ENCODE data around the gene TCEAL8. TPM values are rescaled to one million over a fixed set of nuclear protein-coding genes. Genes with fewer than 3 reads are reported as not detected.

Gene TCEAL8, protein sequence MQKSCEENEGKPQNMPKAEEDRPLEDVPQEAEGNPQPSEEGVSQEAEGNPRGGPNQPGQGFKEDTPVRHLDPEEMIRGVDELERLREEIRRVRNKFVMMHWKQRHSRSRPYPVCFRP
- total RNA-seq (10 to 100 TPM; 43.4 to 50.1 TPM), polyA plus RNA-seq (100 to 1,000 TPM in 1 of 2 donors, 10 to 100 TPM in 1; 80.1 to 127 TPM)
- long read RNA-seq, donor 1, transcript TCEAL8-201 (2 exons, 1,131 nt): minor isoform, 15 of 69 reads
- long read RNA-seq, donor 1, transcript TCEAL8-202 (3 exons, 1,222 nt): major isoform, 48 of 69 reads
- long read RNA-seq, donor 1, partial matches to known transcripts: 2 of 69 reads
- long read RNA-seq, donor 1, other reads (novel, unspliced or antisense): 4 of 69 reads
- long read RNA-seq, donor 2, transcript TCEAL8-202 (3 exons, 1,222 nt): major isoform, 19 of 28 reads
- long read RNA-seq, donor 2, partial matches to known transcripts: 0 of 28 reads
- long read RNA-seq, donor 2, other reads (novel, unspliced or antisense): 5 of 28 reads

DNA sequence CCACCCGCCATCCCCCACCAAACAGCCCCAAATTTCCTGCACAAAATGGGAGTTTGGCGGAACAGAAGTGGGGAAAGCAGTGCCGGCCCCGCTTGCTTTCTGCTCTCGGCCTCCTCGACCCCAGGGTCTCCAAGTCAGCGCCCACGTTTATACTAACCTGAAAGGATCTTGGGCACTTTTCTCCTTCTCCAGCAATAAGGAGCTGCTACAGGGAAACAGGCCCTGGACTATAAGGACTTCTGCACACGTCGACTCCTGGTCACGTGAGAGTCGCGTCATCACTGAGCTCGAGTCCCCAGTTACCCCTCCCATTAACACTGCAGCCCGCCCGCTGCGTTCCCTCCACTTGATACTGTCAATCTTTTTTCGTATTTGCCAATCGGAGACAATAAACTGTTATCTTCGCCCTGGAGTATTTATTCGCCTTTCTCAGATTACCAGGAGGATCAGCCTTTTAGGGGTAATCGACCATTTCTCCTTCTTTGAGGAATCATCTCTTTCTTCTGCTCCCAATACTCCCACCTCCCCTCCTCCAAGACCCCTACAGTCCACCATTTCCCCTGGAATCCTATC lies at the start of gene TCEAL8:
Gene TCEAL8 (minus strand): TSS at position 235 of the 573 bp plus-strand sequence. CDS start 1,176 bp downstream, outside the sequence.
- peak; percentile 93 for ATAC-seq (ENCODE audit: low FRiP score)
- Histone ChIP-seq H3K27ac (ENCODE audit: low read depth in 1 of 2, low read length in 2 of 2) (peak within 1 kb of the TSS; percentile 0 to 76), H3K9me3 (ENCODE audit: control insufficient read depth, low read length) (no peaks in the 10 kb centered on the region), H3K27me3 (ENCODE audit: control insufficient read depth in 1 of 2, insufficient read depth in 2 of 2, low read length in 1 of 2) (no peaks in the 10 kb centered on the region), H3K4me1 (ENCODE audit: control insufficient read depth in 1 of 2, insufficient read depth in 2 of 2, low read length in 2 of 2) (no peaks in the 10 kb centered on the region), H3K4me3 (ENCODE audit: low read length in 2 of 2) (peak within 1 kb of the TSS; percentile 46 to 76), H3K36me3 (ENCODE audit: control insufficient read depth in 1 of 2, insufficient read depth in 2 of 2, low read length in 1 of 2) (no peaks in the 10 kb centered on the region)
- peak; percentile 90 to 93 for DNase-seq
- WGBS, 2 donors: 0 to 28% methylated on average over 22 of the region's 22 CpGs
- intact Hi-C loops (cut with DNase I): loop anchor here in 1 of 2 donors (2.0 kb wide), 1 partner anchor 40 kb away; the partner anchor contains the start of gene BEX4

DNA sequence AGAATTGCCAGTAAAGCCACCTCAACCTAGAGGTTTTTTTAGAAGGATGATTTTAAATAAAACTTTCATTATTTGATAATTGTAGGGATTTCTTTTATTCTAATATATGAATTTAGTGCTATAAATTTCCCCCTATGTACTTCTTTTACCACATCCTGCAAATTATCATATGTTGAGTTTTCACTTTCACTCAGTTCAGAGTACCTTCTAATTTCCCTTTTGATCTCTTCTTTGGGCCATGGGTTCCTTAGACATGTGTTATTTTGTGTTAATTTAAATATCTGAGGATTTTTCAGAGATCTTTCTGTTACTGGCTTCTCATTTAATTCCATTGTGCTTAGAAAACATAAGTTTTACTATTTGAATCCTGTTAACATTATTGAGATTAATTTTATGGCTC lies 49.8 kb upstream of the TCEAL8 start:
- Histone ChIP-seq H3K4me1 (ENCODE audit: control insufficient read depth in 1 of 2, insufficient read depth in 2 of 2, low read length in 2 of 2) (no peaks in the 10 kb centered on the region), H3K27me3 (ENCODE audit: control insufficient read depth in 1 of 2, insufficient read depth in 2 of 2, low read length in 1 of 2) (no peaks in the 10 kb centered on the region), H3K4me3 (ENCODE audit: low read length in 2 of 2) (no peak overlapping the region), H3K9me3 (ENCODE audit: control insufficient read depth, low read length) (no peaks in the 10 kb centered on the region), H3K27ac (ENCODE audit: low read depth in 1 of 2, low read length in 2 of 2) (no peak overlapping the region), H3K36me3 (ENCODE audit: control insufficient read depth in 1 of 2, insufficient read depth in 2 of 2, low read length in 1 of 2) (no peaks in the 10 kb centered on the region)
- intact Hi-C loops (cut with DNase I): no loop called here
- ATAC-seq (ENCODE audit: low FRiP score) (no peak), DNase-seq (no peak)

DNA sequence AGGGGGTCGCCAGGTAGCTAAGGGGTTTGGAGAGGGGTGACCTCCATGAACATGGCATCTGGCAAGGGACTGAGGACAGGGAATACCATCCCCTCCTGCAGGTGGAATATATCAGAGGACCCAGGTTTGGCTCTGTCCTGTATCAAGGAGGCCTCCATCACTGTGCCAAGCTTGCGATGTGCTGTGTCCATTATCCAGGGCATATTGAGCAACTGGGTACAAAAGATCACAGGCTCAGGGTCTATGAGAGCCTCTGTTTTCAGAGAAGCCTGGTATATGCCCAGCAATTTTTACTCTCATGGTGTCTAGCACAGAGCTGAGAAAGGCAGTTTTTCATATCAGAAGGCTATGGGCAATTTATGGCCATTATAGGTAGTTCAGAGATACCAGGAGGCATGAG lies 38.2 kb upstream of the TCEAL8 start:
- no peaks in the 10 kb centered on the region for H3K36me3 ChIP-seq (ENCODE audit: control insufficient read depth in 1 of 2, insufficient read depth in 2 of 2, low read length in 1 of 2)
- no peak overlapping the region for H3K27ac ChIP-seq (ENCODE audit: low read depth in 1 of 2, low read length in 2 of 2)
- H3K4me3 ChIP-seq (ENCODE audit: low read length in 2 of 2): no peak overlapping the region
- WGBS, 2 donors: 82 to 95% methylated on average over 2 of the region's 2 CpGs
- intact Hi-C loops (cut with DNase I): no loop called here
- ATAC-seq (ENCODE audit: low FRiP score): no peak
- H3K9me3 ChIP-seq (ENCODE audit: control insufficient read depth, low read length): no peaks in the 10 kb centered on the region
- DNase-seq: no peak
- H3K27me3 ChIP-seq (ENCODE audit: control insufficient read depth in 1 of 2, insufficient read depth in 2 of 2, low read length in 1 of 2): no peaks in the 10 kb centered on the region
- no peaks in the 10 kb centered on the region for H3K4me1 ChIP-seq (ENCODE audit: control insufficient read depth in 1 of 2, insufficient read depth in 2 of 2, low read length in 2 of 2)

DNA sequence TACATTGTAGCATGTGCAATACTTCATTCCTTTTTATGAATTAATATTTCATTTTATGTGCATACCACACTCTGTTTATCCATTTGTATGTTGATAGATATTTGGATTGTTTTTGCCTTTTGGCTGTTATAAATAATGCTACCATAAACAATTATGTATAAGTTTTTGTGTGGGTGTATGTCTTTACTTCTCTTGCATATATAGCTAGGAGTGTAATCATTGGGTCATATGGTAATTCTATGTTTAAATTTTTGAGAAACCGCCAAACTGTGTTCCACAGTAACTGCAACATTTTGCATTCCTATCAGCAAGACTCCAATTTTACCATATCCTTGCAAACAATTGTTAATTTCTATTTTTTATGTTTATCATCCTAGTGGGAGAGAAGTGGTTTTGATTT lies 24.7 kb upstream of the TCEAL8 start:
- ATAC-seq (ENCODE audit: low FRiP score) (no peak), DNase-seq (no peak)
- no peak overlapping the region for H3K27ac ChIP-seq (ENCODE audit: low read depth in 1 of 2, low read length in 2 of 2)
- WGBS, 2 donors: 68 to 75% methylated on average over 1 of the region's 1 CpG
- intact Hi-C loops (cut with DNase I): no loop called here
- no peak overlapping the region for H3K4me3 ChIP-seq (ENCODE audit: low read length in 2 of 2)
- no peaks in the 10 kb centered on the region for H3K36me3 ChIP-seq (ENCODE audit: control insufficient read depth in 1 of 2, insufficient read depth in 2 of 2, low read length in 1 of 2)
- H3K9me3 ChIP-seq (ENCODE audit: control insufficient read depth, low read length): no peaks in the 10 kb centered on the region
- H3K27me3 ChIP-seq (ENCODE audit: control insufficient read depth in 1 of 2, insufficient read depth in 2 of 2, low read length in 1 of 2): no peaks in the 10 kb centered on the region
- H3K4me1 ChIP-seq (ENCODE audit: control insufficient read depth in 1 of 2, insufficient read depth in 2 of 2, low read length in 2 of 2): no peaks in the 10 kb centered on the region

DNA sequence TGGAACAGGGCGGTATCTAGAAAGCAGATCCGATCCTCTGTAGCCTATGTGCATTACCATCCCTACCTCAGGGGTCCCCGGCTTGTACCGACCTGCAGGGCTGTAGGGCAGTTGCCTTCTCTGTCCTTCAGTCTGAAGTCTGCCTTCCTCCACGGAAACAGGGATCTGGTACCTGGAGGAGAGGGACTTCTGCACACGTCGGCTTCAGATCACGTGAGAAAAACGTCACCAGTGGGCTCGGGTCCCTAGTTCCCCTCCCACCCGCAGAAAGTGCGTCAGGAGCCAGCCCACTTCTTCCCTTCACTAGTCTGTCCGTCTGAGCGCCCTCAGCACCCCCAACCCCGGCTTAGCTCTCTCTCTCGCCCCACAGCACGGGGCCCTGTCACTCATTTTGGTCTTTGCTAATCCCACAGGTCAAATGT lies 21.6 kb upstream of the TCEAL8 start, which contains the start of gene TCEAL5:
Gene TCEAL5 (minus strand): TSS at position 170 of the 422 bp plus-strand sequence. CDS start 2,187 bp downstream, outside the sequence.
- Histone ChIP-seq H3K9me3 (ENCODE audit: control insufficient read depth, low read length) (no peaks in the 10 kb centered on the region), H3K27me3 (ENCODE audit: control insufficient read depth in 1 of 2, insufficient read depth in 2 of 2, low read length in 1 of 2) (no peaks in the 10 kb centered on the region), H3K36me3 (ENCODE audit: control insufficient read depth in 1 of 2, insufficient read depth in 2 of 2, low read length in 1 of 2) (no peaks in the 10 kb centered on the region), H3K4me3 (ENCODE audit: low read length in 2 of 2) (peak within 1 kb of the TSS; percentile 5 to 38), H3K4me1 (ENCODE audit: control insufficient read depth in 1 of 2, insufficient read depth in 2 of 2, low read length in 2 of 2) (no peaks in the 10 kb centered on the region), H3K27ac (ENCODE audit: low read depth in 1 of 2, low read length in 2 of 2) (no peak within 1 kb of the TSS)
- DNase-seq (no peak), ATAC-seq (ENCODE audit: low FRiP score) (peak; percentile 54)
- WGBS, 2 donors: 1 to 19% methylated on average over 17 of the region's 17 CpGs
- intact Hi-C loops (cut with DNase I): no loop called here

DNA sequence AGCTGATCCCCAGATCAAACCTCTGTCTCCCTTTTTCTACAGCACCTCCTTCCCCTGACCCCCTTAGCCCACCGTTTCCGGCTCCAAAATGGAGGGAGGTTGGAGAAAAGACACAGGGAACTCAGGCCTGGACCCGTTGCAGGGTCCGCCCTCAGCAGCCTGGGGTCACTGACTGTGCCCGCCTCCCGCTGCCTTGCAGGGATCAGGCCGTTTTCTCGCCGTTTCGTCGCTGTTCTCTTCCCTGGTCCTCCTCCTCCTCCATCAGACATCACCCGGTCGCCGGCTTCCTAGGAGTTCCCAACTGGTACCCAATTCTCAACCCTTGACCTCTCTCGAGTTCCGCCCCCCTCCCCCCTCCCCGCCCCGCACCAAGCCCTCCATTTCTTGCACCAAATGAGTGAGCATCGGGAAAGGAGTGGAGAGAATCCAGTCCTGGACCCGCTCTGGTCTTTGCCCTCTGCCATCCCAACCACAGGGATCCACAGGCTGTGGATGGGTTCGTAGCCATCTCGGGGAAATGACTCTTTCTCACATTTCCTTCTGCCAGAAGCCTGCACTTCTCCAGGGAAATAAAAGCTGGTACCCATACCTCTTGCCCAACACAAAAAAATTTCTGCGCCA lies 21.1 kb upstream of the TCEAL8 start:
- ATAC-seq (ENCODE audit: low FRiP score): peak; percentile 45
- DNase-seq: peak in 1 of 2 donors; percentile 74
- no peaks in the 10 kb centered on the region for H3K36me3 ChIP-seq (ENCODE audit: control insufficient read depth in 1 of 2, insufficient read depth in 2 of 2, low read length in 1 of 2)
- no peaks in the 10 kb centered on the region for H3K27me3 ChIP-seq (ENCODE audit: control insufficient read depth in 1 of 2, insufficient read depth in 2 of 2, low read length in 1 of 2)
- 2 to 23% methylated on average over 16 to 23 of the region's 23 CpGs for WGBS, 2 donors
- H3K27ac ChIP-seq (ENCODE audit: low read depth in 1 of 2, low read length in 2 of 2): no peak overlapping the region
- H3K4me3 ChIP-seq (ENCODE audit: low read length in 2 of 2): peak overlapping the region; percentile 5 to 38
- intact Hi-C loops (cut with DNase I): no loop called here
- H3K4me1 ChIP-seq (ENCODE audit: control insufficient read depth in 1 of 2, insufficient read depth in 2 of 2, low read length in 2 of 2): no peaks in the 10 kb centered on the region
- H3K9me3 ChIP-seq (ENCODE audit: control insufficient read depth, low read length): no peaks in the 10 kb centered on the region

DNA sequence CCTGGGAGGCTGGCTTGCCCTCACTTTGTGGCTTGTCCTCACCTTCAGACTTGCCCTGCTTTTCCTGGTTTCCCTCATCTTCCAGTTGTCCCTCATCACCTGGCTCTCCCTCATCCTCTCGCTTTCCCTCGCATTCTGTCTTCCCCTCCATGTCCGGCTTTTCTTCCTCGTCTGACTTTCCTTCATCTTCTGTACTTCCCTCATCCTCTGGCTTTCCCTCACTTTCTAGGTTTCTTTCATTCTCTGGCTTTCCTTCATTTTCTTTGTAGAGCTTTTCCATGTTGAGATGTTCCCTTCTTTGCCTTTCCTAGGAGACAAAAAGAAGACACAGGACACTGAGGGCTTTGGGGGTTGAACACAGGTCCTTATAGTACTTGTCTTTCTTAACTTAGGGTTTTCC lies 19.3 kb upstream of the TCEAL8 start:
- H3K4me1 ChIP-seq (ENCODE audit: control insufficient read depth in 1 of 2, insufficient read depth in 2 of 2, low read length in 2 of 2): no peaks in the 10 kb centered on the region
- intact Hi-C loops (cut with DNase I): no loop called here
- ATAC-seq (ENCODE audit: low FRiP score): no peak
- H3K27ac ChIP-seq (ENCODE audit: low read depth in 1 of 2, low read length in 2 of 2): no peak overlapping the region
- H3K36me3 ChIP-seq (ENCODE audit: control insufficient read depth in 1 of 2, insufficient read depth in 2 of 2, low read length in 1 of 2): no peaks in the 10 kb centered on the region
- H3K9me3 ChIP-seq (ENCODE audit: control insufficient read depth, low read length): no peaks in the 10 kb centered on the region
- H3K4me3 ChIP-seq (ENCODE audit: low read length in 2 of 2): no peak overlapping the region
- no peak for DNase-seq
- WGBS, 2 donors: 94 to 97% methylated on average over 4 of the region's 4 CpGs
- no peaks in the 10 kb centered on the region for H3K27me3 ChIP-seq (ENCODE audit: control insufficient read depth in 1 of 2, insufficient read depth in 2 of 2, low read length in 1 of 2)

DNA sequence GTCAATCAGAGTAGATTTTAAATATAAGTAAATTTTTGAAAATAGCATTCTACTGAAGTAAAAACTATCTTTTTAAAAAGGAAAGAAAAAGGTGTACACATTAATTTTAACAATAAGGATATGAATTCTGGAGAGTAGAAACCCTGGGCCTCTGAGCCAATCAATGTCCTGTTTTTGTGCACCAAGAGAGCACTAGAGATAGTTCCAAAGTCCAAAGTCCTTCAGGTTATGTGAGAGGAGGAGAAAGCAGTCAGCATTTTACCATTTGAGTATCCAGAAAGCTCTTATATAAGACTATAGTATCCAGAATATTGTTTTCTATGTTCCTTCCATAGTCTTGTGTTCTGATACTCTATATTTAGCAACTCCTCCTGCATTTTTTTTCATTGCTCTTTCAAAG lies 3.3 kb upstream of the TCEAL8 start:
- H3K4me3 ChIP-seq (ENCODE audit: low read length in 2 of 2): no peak overlapping the region
- no peaks in the 10 kb centered on the region for H3K27me3 ChIP-seq (ENCODE audit: control insufficient read depth in 1 of 2, insufficient read depth in 2 of 2, low read length in 1 of 2)
- H3K4me1 ChIP-seq (ENCODE audit: control insufficient read depth in 1 of 2, insufficient read depth in 2 of 2, low read length in 2 of 2): no peaks in the 10 kb centered on the region
- ATAC-seq (ENCODE audit: low FRiP score): no peak
- H3K9me3 ChIP-seq (ENCODE audit: control insufficient read depth, low read length): no peaks in the 10 kb centered on the region
- intact Hi-C loops (cut with DNase I): no loop called here
- H3K36me3 ChIP-seq (ENCODE audit: control insufficient read depth in 1 of 2, insufficient read depth in 2 of 2, low read length in 1 of 2): no peaks in the 10 kb centered on the region
- no peak overlapping the region for H3K27ac ChIP-seq (ENCODE audit: low read depth in 1 of 2, low read length in 2 of 2)
- DNase-seq: no peak

Data from aorta (tissue), 5 donors.